Fibroblast of peridontal ligament (primary cell): ENCODE data around the gene CEP112.

Experiments
- DNase-seq: peaks from one replicate; pipeline ENCODE4 v3.0.0-alpha.2; 2010; ENCODE audit errors: extremely low read depth

CEP112 gene

GRCh38 chr17:65688307-65688706 is 503.6 kb downstream of the CEP112 start:
- no peak for DNase-seq

GRCh38 chr17:65685110-65685509 is 506.8 kb downstream of the CEP112 start:
- peak; percentile 83 for DNase-seq

DNA sequence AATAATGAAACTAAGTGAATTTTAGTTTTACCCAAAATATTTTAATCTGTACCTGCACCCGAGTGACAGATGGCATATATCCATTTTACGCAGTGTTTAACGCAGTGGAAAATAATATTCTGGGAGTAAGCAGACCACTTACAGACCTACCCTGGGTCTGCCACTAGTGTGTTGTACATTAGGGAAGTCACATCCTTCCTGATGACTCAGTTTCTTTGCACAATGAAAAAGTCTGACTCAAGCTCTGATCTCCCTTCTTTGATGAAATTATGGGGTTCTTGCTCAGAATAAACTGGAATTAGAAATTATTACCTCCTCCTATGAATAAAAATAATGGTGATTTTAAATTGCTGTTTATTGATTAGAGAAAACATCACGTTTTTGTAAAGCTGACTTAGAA is 507.3 kb downstream of the CEP112 start:
- peak; percentile 49 for DNase-seq

DNA sequence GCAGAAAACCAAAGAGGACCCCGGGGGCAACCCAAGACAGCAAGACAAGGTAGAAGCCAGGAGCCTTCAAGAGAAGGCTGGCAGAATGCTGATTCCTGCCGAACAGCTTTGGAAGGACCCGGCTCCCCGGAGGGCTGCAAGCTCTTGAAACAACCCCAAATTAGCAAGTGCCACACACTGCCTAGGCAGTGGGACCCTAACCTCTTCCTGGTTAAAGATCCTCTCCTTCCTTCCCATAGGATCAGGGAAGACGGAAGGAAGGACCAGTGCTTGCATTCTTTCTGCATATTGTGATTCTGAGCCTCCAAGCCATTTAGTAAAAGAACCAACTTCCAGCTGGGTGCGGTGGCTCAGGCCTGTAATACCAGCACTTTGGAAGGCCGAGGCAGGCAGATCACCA is 508.5 kb downstream of the CEP112 start:
- no peak for DNase-seq

DNA sequence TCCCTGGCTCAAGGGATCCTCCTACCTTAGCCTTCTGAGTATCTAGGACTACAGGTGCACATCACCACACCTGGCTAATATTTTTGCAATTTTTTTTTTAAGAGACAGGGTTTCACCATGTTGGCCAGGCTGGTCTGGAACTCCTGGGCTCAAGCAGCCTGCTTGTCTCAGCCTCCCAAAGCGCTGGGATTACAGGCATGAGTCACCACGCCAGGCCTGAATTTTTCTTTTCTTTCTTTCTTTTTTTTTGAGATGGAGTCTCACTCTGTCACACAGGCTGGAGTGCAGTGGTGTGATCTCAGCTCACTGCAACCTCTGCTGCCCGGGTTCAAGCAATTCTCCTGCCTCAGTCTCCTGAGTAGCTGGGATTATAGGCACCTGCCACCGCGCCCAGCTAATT is 510.2 kb downstream of the CEP112 start:
- peak; percentile 25 for DNase-seq

GRCh38 chr17:65679165-65679845 is 512.6 kb downstream of the CEP112 start:
- DNase-seq, result peak; percentile 51

DNA sequence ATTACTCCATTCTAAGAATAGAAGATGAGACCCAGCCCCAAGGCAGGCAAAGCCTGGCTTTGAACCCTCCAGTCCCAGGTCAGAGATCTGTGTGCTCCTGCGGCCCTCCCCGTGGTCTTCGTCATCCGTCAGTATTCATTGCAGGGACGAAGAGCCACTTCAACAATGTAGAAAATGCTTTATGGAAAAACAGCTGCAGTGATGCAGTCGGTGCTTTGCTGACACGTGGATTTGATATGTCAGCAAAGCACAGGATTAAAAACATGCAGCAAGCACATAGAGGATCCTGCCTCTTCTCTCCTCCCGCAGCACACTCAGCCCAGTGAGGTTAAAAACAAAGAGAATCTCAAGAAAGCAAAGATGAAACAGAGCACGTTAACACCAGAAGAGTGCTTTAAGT is 513.4 kb downstream of the CEP112 start:
- peak; percentile 36 for DNase-seq

DNA sequence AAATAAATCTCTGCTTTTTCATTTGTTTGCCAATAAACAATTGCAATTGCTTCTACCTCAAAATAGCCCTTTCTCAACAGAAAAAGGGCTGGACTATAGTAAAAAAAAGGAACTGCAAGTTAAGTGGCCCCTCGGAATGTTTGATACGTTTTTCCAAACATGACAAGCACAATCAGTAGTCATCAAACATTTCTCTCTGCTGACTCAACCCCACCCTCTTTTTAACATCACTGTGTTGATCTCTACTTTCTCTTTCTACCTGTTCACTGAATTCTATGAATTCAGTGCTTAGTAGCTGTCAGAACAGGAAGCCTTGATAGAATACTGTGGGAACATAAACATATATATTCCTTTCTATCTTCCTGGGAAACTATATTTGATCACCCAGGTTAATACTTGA is 514.0 kb downstream of the CEP112 start:
- DNase-seq, result peak; percentile 15

DNA sequence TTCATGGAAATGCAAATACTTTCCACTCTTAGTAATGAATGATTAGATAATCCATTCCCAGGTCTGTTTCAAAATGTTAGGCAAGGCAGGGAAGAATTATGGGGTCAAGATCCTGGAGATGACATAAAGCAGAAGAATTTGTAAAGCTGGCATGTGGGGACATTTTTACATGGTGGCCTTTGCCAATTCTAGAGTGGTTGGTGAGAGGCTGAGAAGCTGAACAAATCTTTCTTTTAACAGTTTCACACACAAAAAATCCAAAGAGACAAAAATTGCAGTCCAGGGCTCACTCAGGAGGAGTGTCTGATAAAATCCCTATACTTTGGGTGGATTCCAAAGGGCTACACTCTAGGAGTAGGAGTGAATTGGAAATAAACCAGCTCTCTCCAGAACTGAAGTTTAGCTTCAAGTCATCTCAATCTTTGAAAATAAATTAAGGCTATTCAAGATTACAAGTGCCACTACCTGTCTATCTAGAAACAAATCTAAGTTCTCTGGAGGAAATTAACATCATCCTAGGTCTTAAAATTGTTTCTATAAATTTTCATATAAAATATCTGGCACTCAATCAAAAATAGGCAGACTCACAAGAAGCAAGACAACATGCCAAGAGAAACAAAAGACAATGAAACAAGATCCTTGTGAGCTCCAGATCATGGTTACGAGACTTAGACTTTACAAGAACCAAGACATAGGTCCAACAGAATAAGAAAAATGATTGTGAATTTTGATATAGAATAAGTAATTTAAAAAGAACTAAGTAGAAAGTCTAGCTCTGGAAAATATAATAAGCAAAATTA is 517.5 kb downstream of the CEP112 start:
- DNase-seq, result peak; percentile 23

DNA sequence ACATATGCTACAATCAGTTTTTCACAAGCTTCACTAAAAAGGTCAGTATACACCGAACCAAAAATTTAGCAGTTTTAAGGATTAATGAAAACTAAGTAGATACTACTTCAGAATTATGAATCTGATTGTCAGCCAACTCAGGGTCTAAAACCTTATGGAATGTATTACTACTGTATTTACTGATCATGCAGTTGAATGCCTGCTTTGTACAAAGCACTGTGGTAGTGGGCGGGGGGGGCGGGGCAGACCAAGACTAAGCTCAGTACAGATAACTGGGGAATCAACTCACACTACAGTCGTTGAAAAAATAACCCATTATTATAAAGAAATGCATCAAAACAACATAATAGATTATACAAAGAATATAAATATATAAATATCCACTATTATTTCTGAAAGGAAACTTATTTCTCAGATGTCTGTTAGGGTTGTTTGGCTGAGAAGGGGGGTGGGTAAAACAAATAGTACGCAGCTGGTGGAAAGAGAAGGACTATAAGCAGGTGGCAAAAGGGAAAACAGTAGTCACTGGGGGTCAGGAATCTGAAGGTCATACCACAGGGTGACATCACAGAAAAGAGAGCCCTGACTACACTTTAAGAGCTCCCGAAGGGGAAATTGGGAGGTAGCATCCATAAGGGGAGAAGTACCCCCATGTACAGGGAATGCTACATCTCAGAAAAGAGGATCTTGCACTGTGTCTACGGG is 521.1 kb downstream of the CEP112 start:
- DNase-seq, result no peak

- DNase-seq, result no peak
Observed at GRCh38 chr17:65668211-65668610, 523.7 kb downstream of the CEP112 start.

DNA sequence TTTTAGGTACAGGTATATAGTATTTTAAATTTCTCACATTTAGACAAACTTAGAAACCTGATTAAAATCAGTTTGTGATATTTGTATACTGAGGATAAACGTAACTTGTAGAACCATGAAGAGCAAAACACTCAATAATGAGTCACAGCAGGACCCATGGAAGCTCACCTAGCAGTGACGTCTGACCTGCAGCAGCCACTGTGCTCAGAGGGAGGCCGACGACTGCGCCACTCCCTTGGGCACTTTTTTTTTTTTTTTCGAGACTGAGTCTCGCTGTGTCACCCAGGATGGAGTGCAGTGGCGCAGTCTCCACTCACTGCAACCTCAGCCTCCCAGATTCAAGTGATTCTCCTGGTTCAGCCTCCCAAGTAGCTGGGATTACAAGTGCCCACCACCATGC is 524.3 kb downstream of the CEP112 start:
- no peak for DNase-seq

- peak; percentile 58 for DNase-seq
Observed at GRCh38 chr17:65666876-65667321, 525.0 kb downstream of the CEP112 start.

DNA sequence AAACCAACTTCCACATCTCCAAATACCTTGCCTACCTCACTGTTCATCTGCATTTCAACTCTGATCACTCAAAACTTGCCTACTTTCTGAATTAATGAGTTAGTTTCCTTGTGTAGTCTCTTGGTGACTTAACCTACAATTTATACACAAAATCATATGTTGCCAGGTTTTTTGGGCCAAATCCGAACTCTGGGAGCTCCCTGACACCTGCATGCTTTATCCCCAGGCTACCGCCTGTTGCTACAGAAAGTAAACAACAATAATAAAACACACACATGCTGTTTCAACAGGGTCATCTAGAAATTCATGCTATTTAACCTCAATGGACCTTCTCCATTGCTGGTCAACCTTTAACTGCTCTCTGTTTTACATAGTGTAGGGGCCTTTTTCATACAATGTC is 526.0 kb downstream of the CEP112 start:
- no peak for DNase-seq

GRCh38 chr17:65664696-65665095 is 527.2 kb downstream of the CEP112 start:
- no peak for DNase-seq

GRCh38 chr17:65664266-65664665 is 527.7 kb downstream of the CEP112 start:
- peak; percentile 48 for DNase-seq

- peak; percentile 87 for DNase-seq
Observed at GRCh38 chr17:65662196-65662595, 529.7 kb downstream of the CEP112 start.

- DNase-seq, result peak; percentile 80
Observed at GRCh38 chr17:65660947-65661346, 531.0 kb downstream of the CEP112 start.

GRCh38 chr17:65660078-65660477 is 531.9 kb downstream of the CEP112 start:
- DNase-seq, result no peak

- DNase-seq, result no peak
Observed at GRCh38 chr17:65659512-65659911, 532.4 kb downstream of the CEP112 start.

GRCh38 chr17:65657251-65657828 is 534.6 kb downstream of the CEP112 start:
- DNase-seq, result no peak
